GM12878 (cell line): Measurements from ENCODE around the gene KIF5C. TPM values are rescaled to one million over a fixed set of nuclear protein-coding genes. Genes with fewer than 3 reads are reported as not detected.

ENCODE experiments used
- ATAC-seq: fragments of 200-7000 bp; cut with Tn5 transposase; 3 replicates; pipeline ENCODE4 v1.9.1; 2020; ENCODE audit warnings: mild to moderate bottlenecking, moderate library complexity
- BruUV-seq: library from RNA; stranded (reverse); fragments of 400-500 nt; replicated peaks from 2 replicates; lab custom pipeline; 2021; lab: Mats Ljungman, UMichigan
- CTCF ChIA-PET: fragments of 300-600 bp; sonication (Branson Sonifier 250); formaldehyde crosslinking; extraction: SDS; loops from one replicate; lab custom pipeline; 2021; ENCODE audit warnings: inconsistent platforms; lab: Yijun Ruan, JAX
- POLR2A ChIA-PET: fragments of 350-600 bp; formaldehyde crosslinking; extraction: SDS; loops from one replicate; lab custom pipeline; 2021; ENCODE audit warnings: inconsistent platforms; lab: Charles Lee
- RAD21 ChIA-PET: fragments of 300-600 bp; sonication (Branson Sonifier 250); formaldehyde crosslinking; loops from one replicate; lab custom pipeline; 2023; ENCODE audit warnings: antibody characterized with exemption; ENCODE audit not compliant: unreplicated experiment; lab: Charles Lee
- SMC1A ChIA-PET: fragments of 300-600 bp; sonication (Branson Sonifier 250); formaldehyde crosslinking; loops from one replicate; lab custom pipeline; 2023; ENCODE audit not compliant: unreplicated experiment, uncharacterized antibody; lab: Charles Lee
- DNase-seq: peaks from one replicate; pipeline ENCODE4 v3.0.0-alpha.2; 2011; ENCODE audit warnings: low read depth, low spot score
- FAIRE-seq: peaks from 3 replicates; lab custom pipeline; 2011; peaks lifted over from hg19 to GRCh38; lab: Jason Lieb, UNC
- H2AFZ ChIP-seq: 2 replicates; pipeline ENCODE4 v1.6.0; 2011; ENCODE audit warnings: low read depth, low read length, control low read depth; ENCODE audit not compliant: control insufficient read depth
- H3K27ac ChIP-seq: 2 replicates; pipeline ENCODE4 v1.5.1; 2011; ENCODE audit warnings: control low read depth; ENCODE audit not compliant: control insufficient read depth, insufficient read depth
- H3K27me3 ChIP-seq, 2 experiments: replicated peaks in 1 of 2; 2 replicates each; pipeline versions ENCODE4 v1.6.0 to v1.6.1; 2011; ENCODE audit warnings: low read length in 1 of 2; ENCODE audit not compliant: control insufficient read depth in 2 of 2, insufficient read depth in 2 of 2
- H3K36me3 ChIP-seq, 2 experiments: 2 replicates each; pipeline ENCODE4 v1.5.1; 2011; ENCODE audit warnings: low read length in 1 of 2; ENCODE audit not compliant: control insufficient read depth in 2 of 2, insufficient read depth in 2 of 2
- H3K4me1 ChIP-seq: 2 replicates; pipeline ENCODE4 v1.6.1; 2011; ENCODE audit warnings: mild to moderate bottlenecking, low read length, moderate library complexity, mixed read lengths; ENCODE audit not compliant: control insufficient read depth, insufficient read depth
- H3K4me2 ChIP-seq: 2 replicates; pipeline ENCODE4 v1.6.0; 2011; ENCODE audit warnings: control low read depth; ENCODE audit not compliant: control insufficient read depth, insufficient read depth
- H3K4me3 ChIP-seq: fragments of 200-600 bp; sonication (generic); 2 replicates; pipeline ENCODE4 v1.5.1; 2016
- H3K79me2 ChIP-seq: 2 replicates; pipeline ENCODE4 v1.6.0; 2011; ENCODE audit warnings: low read length; ENCODE audit not compliant: control insufficient read depth, insufficient read depth
- H3K9ac ChIP-seq: 2 replicates; pipeline ENCODE4 v1.8.0; 2011; ENCODE audit warnings: low read length, control low read depth, mixed read lengths; ENCODE audit not compliant: control insufficient read depth, insufficient read depth
- H3K9me3 ChIP-seq: replicated peaks from 3 replicates; pipeline ENCODE4 v1.5.1; 2011; ENCODE audit warnings: mild to moderate bottlenecking, low read length; ENCODE audit not compliant: control insufficient read depth, insufficient read depth
- H4K20me1 ChIP-seq: 2 replicates; pipeline ENCODE4 v1.6.0; 2011; ENCODE audit not compliant: control insufficient read depth, insufficient read depth
- ESRRA ChIP-seq: IDR thresholded peaks from 2 replicates; pipeline ENCODE4 v1.6.1; 2012; ENCODE audit warnings: mild to moderate bottlenecking, low read length, improper control_type of control experiment
- FOXM1 ChIP-seq: IDR thresholded peaks from 2 replicates; pipeline ENCODE4 v1.6.1; 2012; ENCODE audit warnings: low read depth, mild to moderate bottlenecking, inconsistent platforms, low read length, moderate library complexity
- HDAC2 ChIP-seq: fragments of 200-600 bp; sonication (generic); IDR thresholded peaks from 2 replicates; pipeline ENCODE4 v1.6.1; 2017
- MYC ChIP-seq: IDR thresholded peaks from 2 replicates; pipeline ENCODE4 v1.6.1; 2011; ENCODE audit warnings: mild to moderate bottlenecking, low read length, moderate library complexity, inconsistent platforms; ENCODE audit not compliant: insufficient read depth, insufficient replicate concordance, insufficient read length, severe bottlenecking
- NFIC ChIP-seq: IDR thresholded peaks from 2 replicates; pipeline ENCODE4 v1.6.1; 2012; ENCODE audit warnings: low read depth, mild to moderate bottlenecking, inconsistent platforms, low read length, moderate library complexity
- NFYA ChIP-seq: IDR thresholded peaks from 2 replicates; pipeline ENCODE4 v1.6.1; 2011; ENCODE audit warnings: low read depth, mild to moderate bottlenecking, low read length, improper control_type of control experiment, borderline replicate concordance
- POLR2AphosphoS5 ChIP-seq: IDR thresholded peaks from 2 replicates; pipeline ENCODE4 v1.6.1; 2011; ENCODE audit warnings: mild to moderate bottlenecking, low read length, inconsistent platforms
- SREBF1 ChIP-seq: IDR thresholded peaks from 2 replicates; pipeline ENCODE4 v1.6.1; 2012; ENCODE audit warnings: mild to moderate bottlenecking, low read length
- TCF12 ChIP-seq: IDR thresholded peaks from 2 replicates; pipeline ENCODE4 v1.6.1; 2011; ENCODE audit warnings: low read depth, mild to moderate bottlenecking, low read length
- WGBS: methylation state at CpG from one replicate; pipeline ENCODE4 v1.1.6; 2016; ENCODE audit warnings: low lambda C conversion rate; ENCODE audit not compliant: insufficient replicate concordance, insufficient coverage; ENCODE audit errors: missing lambda C conversion rate; 5-methylcytosine and 5-hydroxymethylcytosine counted together
- in situ Hi-C: fragments of 300-500 bp; cut with MboI; formaldehyde crosslinking; loops from 9 replicates; pipeline ENCODE4 v1.14.3; 2018; ENCODE audit warnings: mixed read lengths
- intact Hi-C: fragments of 100-400 bp; cut with micrococcal nuclease; formaldehyde crosslinking; loops from one replicate; pipeline ENCODE4 v1.14.2; 2022; ENCODE audit not compliant: unreplicated experiment
- polyA plus RNA-seq, 11 experiments: library from polyadenylated mRNA; depleted of rRNA in 4 of 11; unstranded in 6 of 11; stranded (reverse) in 5 of 11; fragments of >200 nt; fragmentation: Nextera tagmentation in 4 of 11; fragmentation: Illumina TruSeq in 1 of 11; extraction: Ambion mirVana in 4 of 11; extraction: Trizol in 1 of 11; gene quantifications; 1 replicate in 1 of 11; 2 replicates in 10 of 11; pipeline versions ENCODE4 v1.2.1 to v1.2.3, GENCODE V29; 2011 to 2016; ENCODE audit warnings: inconsistent platforms in 2 of 11, missing spikeins in 2 of 11, low read depth in 1 of 11
- total RNA-seq, 4 experiments: library from RNA; depleted of rRNA in 3 of 4; stranded (reverse); fragments of >200 nt in 3 of 4; fragmentation: Illumina TruSeq in 1 of 4; extraction: Trizol in 1 of 4; gene quantifications; 2 replicates each; pipeline versions ENCODE4 v1.2.1 to v1.2.3, GENCODE V29; 2013 to 2021
- TF ChIP-seq, protein P1 (sequence below): IDR thresholded peaks from 2 replicates; pipeline ENCODE4 v1.6.1; 2012; ENCODE audit warnings: improper control_type of control experiment, low read depth, low read length; ENCODE audit not compliant: insufficient replicate concordance
- TF ChIP-seq, protein P2 (sequence below): fragments of 450-650 bp; formaldehyde crosslinking; IDR thresholded peaks from 2 replicates; pipeline ENCODE4 v1.5.0; 2022; ENCODE audit warnings: mild to moderate bottlenecking, missing genetic modification characterization

KIF5C gene
- total and polyA plus RNA-seq, 10 of the 15 experiments (the other 5 are each of a cell fraction or from before 2014, with no cell fraction given), result 0.08 to 0.49 (median 0.24) TPM

DNA sequence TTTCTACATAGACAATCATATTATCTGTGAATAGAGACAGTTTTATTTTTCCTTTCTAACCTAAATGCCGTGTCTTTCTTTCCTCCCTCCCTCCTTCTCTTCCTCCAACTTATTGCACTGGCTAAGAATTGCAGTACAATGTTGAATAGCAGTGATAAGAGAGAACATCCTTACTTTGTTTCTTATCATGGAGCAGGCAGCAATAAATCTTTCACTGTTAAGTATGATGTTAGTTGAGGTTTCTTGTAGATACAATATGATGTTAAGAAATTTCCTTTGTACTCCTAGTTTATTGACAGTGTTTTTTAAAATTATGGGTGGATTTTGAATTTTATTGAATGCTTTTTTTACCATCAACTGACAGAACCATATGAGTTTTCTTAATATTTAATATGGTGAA is 169.5 kb downstream of the KIF5C start:
- WGBS, result 0% methylated on average over 1 of the region's 1 CpG
- SMC1A ChIA-PET, result no interaction called here
- intact Hi-C loops (loop anchor here (5.0 to 10.0 kb wide), 3 partner anchors 268 to 1300 kb away; no protein-coding TSS in a partner anchor), in situ Hi-C loops (no loop called here)
- no peak for TF ChIP-seq HDAC2
- TF ChIP-seq, protein P1, sequence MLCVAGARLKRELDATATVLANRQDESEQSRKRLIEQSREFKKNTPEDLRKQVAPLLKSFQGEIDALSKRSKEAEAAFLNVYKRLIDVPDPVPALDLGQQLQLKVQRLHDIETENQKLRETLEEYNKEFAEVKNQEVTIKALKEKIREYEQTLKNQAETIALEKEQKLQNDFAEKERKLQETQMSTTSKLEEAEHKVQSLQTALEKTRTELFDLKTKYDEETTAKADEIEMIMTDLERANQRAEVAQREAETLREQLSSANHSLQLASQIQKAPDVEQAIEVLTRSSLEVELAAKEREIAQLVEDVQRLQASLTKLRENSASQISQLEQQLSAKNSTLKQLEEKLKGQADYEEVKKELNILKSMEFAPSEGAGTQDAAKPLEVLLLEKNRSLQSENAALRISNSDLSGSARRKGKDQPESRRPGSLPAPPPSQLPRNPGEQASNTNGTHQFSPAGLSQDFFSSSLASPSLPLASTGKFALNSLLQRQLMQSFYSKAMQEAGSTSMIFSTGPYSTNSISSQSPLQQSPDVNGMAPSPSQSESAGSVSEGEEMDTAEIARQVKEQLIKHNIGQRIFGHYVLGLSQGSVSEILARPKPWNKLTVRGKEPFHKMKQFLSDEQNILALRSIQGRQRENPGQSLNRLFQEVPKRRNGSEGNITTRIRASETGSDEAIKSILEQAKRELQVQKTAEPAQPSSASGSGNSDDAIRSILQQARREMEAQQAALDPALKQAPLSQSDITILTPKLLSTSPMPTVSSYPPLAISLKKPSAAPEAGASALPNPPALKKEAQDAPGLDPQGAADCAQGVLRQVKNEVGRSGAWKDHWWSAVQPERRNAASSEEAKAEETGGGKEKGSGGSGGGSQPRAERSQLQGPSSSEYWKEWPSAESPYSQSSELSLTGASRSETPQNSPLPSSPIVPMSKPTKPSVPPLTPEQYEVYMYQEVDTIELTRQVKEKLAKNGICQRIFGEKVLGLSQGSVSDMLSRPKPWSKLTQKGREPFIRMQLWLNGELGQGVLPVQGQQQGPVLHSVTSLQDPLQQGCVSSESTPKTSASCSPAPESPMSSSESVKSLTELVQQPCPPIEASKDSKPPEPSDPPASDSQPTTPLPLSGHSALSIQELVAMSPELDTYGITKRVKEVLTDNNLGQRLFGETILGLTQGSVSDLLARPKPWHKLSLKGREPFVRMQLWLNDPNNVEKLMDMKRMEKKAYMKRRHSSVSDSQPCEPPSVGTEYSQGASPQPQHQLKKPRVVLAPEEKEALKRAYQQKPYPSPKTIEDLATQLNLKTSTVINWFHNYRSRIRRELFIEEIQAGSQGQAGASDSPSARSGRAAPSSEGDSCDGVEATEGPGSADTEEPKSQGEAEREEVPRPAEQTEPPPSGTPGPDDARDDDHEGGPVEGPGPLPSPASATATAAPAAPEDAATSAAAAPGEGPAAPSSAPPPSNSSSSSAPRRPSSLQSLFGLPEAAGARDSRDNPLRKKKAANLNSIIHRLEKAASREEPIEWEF, result no peak
- TF ChIP-seq, protein P2, sequence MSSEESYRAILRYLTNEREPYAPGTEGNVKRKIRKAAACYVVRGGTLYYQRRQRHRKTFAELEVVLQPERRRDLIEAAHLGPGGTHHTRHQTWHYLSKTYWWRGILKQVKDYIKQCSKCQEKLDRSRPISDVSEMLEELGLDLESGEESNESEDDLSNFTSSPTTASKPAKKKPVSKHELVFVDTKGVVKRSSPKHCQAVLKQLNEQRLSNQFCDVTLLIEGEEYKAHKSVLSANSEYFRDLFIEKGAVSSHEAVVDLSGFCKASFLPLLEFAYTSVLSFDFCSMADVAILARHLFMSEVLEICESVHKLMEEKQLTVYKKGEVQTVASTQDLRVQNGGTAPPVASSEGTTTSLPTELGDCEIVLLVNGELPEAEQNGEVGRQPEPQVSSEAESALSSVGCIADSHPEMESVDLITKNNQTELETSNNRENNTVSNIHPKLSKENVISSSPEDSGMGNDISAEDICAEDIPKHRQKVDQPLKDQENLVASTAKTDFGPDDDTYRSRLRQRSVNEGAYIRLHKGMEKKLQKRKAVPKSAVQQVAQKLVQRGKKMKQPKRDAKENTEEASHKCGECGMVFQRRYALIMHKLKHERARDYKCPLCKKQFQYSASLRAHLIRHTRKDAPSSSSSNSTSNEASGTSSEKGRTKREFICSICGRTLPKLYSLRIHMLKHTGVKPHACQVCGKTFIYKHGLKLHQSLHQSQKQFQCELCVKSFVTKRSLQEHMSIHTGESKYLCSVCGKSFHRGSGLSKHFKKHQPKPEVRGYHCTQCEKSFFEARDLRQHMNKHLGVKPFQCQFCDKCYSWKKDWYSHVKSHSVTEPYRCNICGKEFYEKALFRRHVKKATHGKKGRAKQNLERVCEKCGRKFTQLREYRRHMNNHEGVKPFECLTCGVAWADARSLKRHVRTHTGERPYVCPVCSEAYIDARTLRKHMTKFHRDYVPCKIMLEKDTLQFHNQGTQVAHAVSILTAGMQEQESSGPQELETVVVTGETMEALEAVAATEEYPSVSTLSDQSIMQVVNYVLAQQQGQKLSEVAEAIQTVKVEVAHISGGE (CRISPR knock-in tag), result no peak
- TF ChIP-seq MYC, result no peak
- no peak for TF ChIP-seq FOXM1
- TF ChIP-seq ESRRA, result no peak
- no peak for TF ChIP-seq TCF12
- no peak for TF ChIP-seq NFYA
- TF ChIP-seq POLR2AphosphoS5, result no peak
- TF ChIP-seq SREBF1, result no peak
- TF ChIP-seq NFIC, result no peak
- FAIRE-seq (no peak), ATAC-seq (no peak), DNase-seq (no peak)
- H3K4me3 ChIP-seq, result no peak overlapping the region
- no TSS peak for BruUV-seq
- H3K79me2 ChIP-seq, result peaks cover 6% of the 10 kb centered on the region
- peaks cover 8% of the 10 kb centered on the region for H3K4me1 ChIP-seq
- H3K27ac ChIP-seq, result no peak overlapping the region
- CTCF ChIA-PET, result no interaction called here
- no peak overlapping the region for H3K4me2 ChIP-seq
- RAD21 ChIA-PET, result no interaction called here
- H4K20me1 ChIP-seq, result no peaks in the 10 kb centered on the region
- H3K9ac ChIP-seq, result no peak overlapping the region
- H2AFZ ChIP-seq, result no peak overlapping the region
- peaks cover 6% of the 10 kb centered on the region for H3K9me3 ChIP-seq
- POLR2A ChIA-PET, result no interaction called here
- no peaks in the 10 kb centered on the region for H3K36me3 ChIP-seq
- H3K27me3 ChIP-seq, result no peaks in the 10 kb centered on the region
